SK-N-SH (cell line): ENCODE measurements around the gene ARHGEF11. TPM values are rescaled to one million over a fixed set of nuclear protein-coding genes. Genes with fewer than 3 reads are reported as not detected.

Experiments
- CTCF ChIA-PET: fragments of 300-600, 350-600 bp; formaldehyde crosslinking; extraction: SDS; loops from one replicate; lab custom pipeline; 2021; lab: Yijun Ruan, JAX
- POLR2A ChIA-PET: fragments of 350-600 bp; sonication (Branson Sonifier 250); formaldehyde crosslinking; extraction: SDS; loops from one replicate; lab custom pipeline; 2020; ENCODE audit warnings: antibody characterized with exemption, inconsistent platforms; lab: Yijun Ruan, JAX
- DNase-seq: peaks from one replicate; pipeline ENCODE4 v3.0.0; 2012
- H2AFZ ChIP-seq: fragments of 200-600 bp; sonication (generic); 2 replicates; pipeline ENCODE4 v1.8.1; 2016; ENCODE audit warnings: antibody characterized with exemption, mild to moderate bottlenecking, low read depth
- H3F3A ChIP-seq: fragments of 200-600 bp; sonication (generic); replicated peaks from 2 replicates; pipeline ENCODE3; 2016; ENCODE audit warnings: antibody characterized with exemption, mild to moderate bottlenecking; ENCODE audit not compliant: insufficient read depth
- H3K27ac ChIP-seq, 2 experiments: fragments of 200-500 bp in 1 of 2; fragments of 200-600 bp in 1 of 2; sonication (Bioruptor generic) in 1 of 2; sonication (generic), shearing (Covaris generic) in 1 of 2; 2 replicates each; pipeline versions ENCODE4 v1.5.1 to v1.6.1; 2014 to 2016; ENCODE audit warnings: low read depth in 2 of 2, inconsistent platforms in 1 of 2, low read length in 1 of 2, mild to moderate bottlenecking in 1 of 2, mixed read lengths in 1 of 2
- H3K27me3 ChIP-seq: fragments of 200-600 bp; sonication (generic), shearing (Covaris generic); 2 replicates; pipeline ENCODE4 v1.6.1; 2016; ENCODE audit warnings: mixed run types; ENCODE audit not compliant: insufficient read depth
- H3K36me3 ChIP-seq, 2 experiments: fragments of 200-500 bp in 1 of 2; fragments of 200-600 bp in 1 of 2; sonication (Bioruptor generic) in 1 of 2; sonication (generic) in 1 of 2; replicated peaks in 1 of 2; 2 replicates each; pipeline versions ENCODE3 to v1.5.1; 2014 to 2016; ENCODE audit warnings: low read length in 1 of 2, mild to moderate bottlenecking in 1 of 2; ENCODE audit not compliant: insufficient read depth in 2 of 2, control insufficient read depth in 1 of 2
- H3K4me1 ChIP-seq, 2 experiments: fragments of 200-500 bp in 1 of 2; fragments of 200-600 bp in 1 of 2; sonication (Bioruptor generic) in 1 of 2; sonication (generic), shearing (Covaris generic) in 1 of 2; 2 replicates each; pipeline versions ENCODE4 v1.5.1 to v1.6.1; 2014 to 2016; ENCODE audit warnings: low read depth in 1 of 2, low read length in 1 of 2, mixed run types in 1 of 2; ENCODE audit not compliant: insufficient read depth in 2 of 2, control insufficient read depth in 1 of 2
- H3K4me2 ChIP-seq: fragments of 200-600 bp; sonication (generic), shearing (Covaris generic); 2 replicates; pipeline ENCODE4 v1.6.1; 2017; ENCODE audit warnings: mixed run types
- H3K4me3 ChIP-seq, 2 experiments: fragments of 200-500 bp in 1 of 2; fragments of 200-600 bp in 1 of 2; sonication (Bioruptor generic) in 1 of 2; sonication (generic), shearing (Covaris generic) in 1 of 2; 2 replicates each; pipeline versions ENCODE4 v1.5.1 to v1.8.1; 2014 to 2016; ENCODE audit warnings: low read depth in 2 of 2, inconsistent platforms in 1 of 2, low read length in 1 of 2, mild to moderate bottlenecking in 1 of 2, mixed read lengths in 1 of 2, moderate library complexity in 1 of 2
- H3K79me2 ChIP-seq: fragments of 200-600 bp; sonication (generic); 2 replicates; pipeline ENCODE4 v1.8.1; 2017; ENCODE audit warnings: mild to moderate bottlenecking; ENCODE audit not compliant: insufficient read depth
- H3K9ac ChIP-seq: fragments of 200-600 bp; sonication (generic); 2 replicates; pipeline ENCODE4 v1.6.1; 2017; ENCODE audit warnings: mixed run types
- H3K9me2 ChIP-seq: fragments of 200-600 bp; sonication (generic); 2 replicates; pipeline ENCODE4 v1.6.1; 2017; ENCODE audit warnings: mixed run types
- H3K9me3 ChIP-seq: fragments of 200-600 bp; sonication (generic); 2 replicates; pipeline ENCODE4 v1.6.1; 2017; ENCODE audit warnings: mixed run types, mild to moderate bottlenecking, moderate library complexity
- H4K20me1 ChIP-seq: fragments of 200-600 bp; sonication (generic); 2 replicates; pipeline ENCODE4 v1.6.1; 2017; ENCODE audit warnings: mild to moderate bottlenecking, mixed run types; ENCODE audit not compliant: insufficient read depth
- CTCF ChIP-seq: fragments of 200-600 bp; sonication (generic); IDR thresholded peaks from 2 replicates; pipeline ENCODE4 v1.6.1; 2017; ENCODE audit warnings: antibody characterized with exemption, mild to moderate bottlenecking, moderate library complexity
- EZH2phosphoT487 ChIP-seq: fragments of 200-600 bp; sonication (generic); IDR thresholded peaks from 2 replicates; pipeline ENCODE4 v1.6.1; 2017; ENCODE audit warnings: low read depth, mixed run types, mild to moderate bottlenecking, antibody characterized with exemption, moderate library complexity, borderline replicate concordance
- FOSL2 ChIP-seq: IDR thresholded peaks from 2 replicates; pipeline ENCODE4 v1.4.0; 2012; ENCODE audit warnings: low read depth, mild to moderate bottlenecking, moderate library complexity, borderline replicate concordance
- FOXM1 ChIP-seq: IDR thresholded peaks from 2 replicates; pipeline ENCODE4 v1.4.0; 2012; ENCODE audit warnings: low read depth, mild to moderate bottlenecking
- GABPA ChIP-seq: IDR thresholded peaks from 2 replicates; pipeline ENCODE4 v1.4.0; 2012; ENCODE audit warnings: low read depth, mild to moderate bottlenecking
- IRF3 ChIP-seq: fragments of 150-350 bp; IDR thresholded peaks from 2 replicates; pipeline ENCODE4 v1.6.1; 2016; ENCODE audit warnings: mild to moderate bottlenecking, low read depth, low read length
- JUND ChIP-seq: IDR thresholded peaks from 2 replicates; pipeline ENCODE4 v1.4.0; 2012
- MAX ChIP-seq: IDR thresholded peaks from 2 replicates; pipeline ENCODE4 v1.4.0; 2012; ENCODE audit warnings: low read depth
- MEF2A ChIP-seq: IDR thresholded peaks from 2 replicates; pipeline ENCODE4 v1.4.0; 2012; ENCODE audit warnings: low read depth, borderline replicate concordance
- POLR2AphosphoS5 ChIP-seq: IDR thresholded peaks from 2 replicates; pipeline ENCODE4 v1.6.1; 2012; ENCODE audit warnings: low read depth, low read length
- RAD21 ChIP-seq: IDR thresholded peaks from 2 replicates; pipeline ENCODE4 v1.6.1; 2012; ENCODE audit warnings: mild to moderate bottlenecking, low read length
- RCOR1 ChIP-seq: fragments of 150-350 bp; IDR thresholded peaks from 2 replicates; pipeline ENCODE4 v1.6.1; 2017; ENCODE audit warnings: antibody characterized with exemption, low read length
- RFX5 ChIP-seq: IDR thresholded peaks from 2 replicates; pipeline ENCODE4 v1.6.1; 2012; ENCODE audit warnings: mild to moderate bottlenecking, improper control_type of control experiment, low read length
- RXRA ChIP-seq: IDR thresholded peaks from 2 replicates; pipeline ENCODE4 v1.4.0; 2012; ENCODE audit warnings: low read depth, mild to moderate bottlenecking, borderline replicate concordance
- TAF1 ChIP-seq: IDR thresholded peaks from 2 replicates; pipeline ENCODE4 v1.6.1; 2012; ENCODE audit warnings: low read depth, mild to moderate bottlenecking, low read length, moderate library complexity, borderline replicate concordance
- TCF12 ChIP-seq: IDR thresholded peaks from 2 replicates; pipeline ENCODE4 v1.4.0; 2012
- WGBS: methylation state at CpG from one replicate; pipeline ENCODE4 v1.1.6; 2017; ENCODE audit warnings: low lambda C conversion rate; 5-methylcytosine and 5-hydroxymethylcytosine counted together
- polyA plus RNA-seq, 3 experiments: library from polyadenylated mRNA; depleted of rRNA; stranded (reverse); fragments of >200 nt; gene quantifications; 2 replicates each; pipeline ENCODE4 v1.2.3, GENCODE V29; 2012
- TF ChIP-seq, protein P1 (sequence below): fragments of 150-350 bp; IDR thresholded peaks from 2 replicates; pipeline ENCODE4 v1.6.1; 2017; ENCODE audit warnings: antibody characterized with exemption, low read length, low read depth, borderline replicate concordance

ARHGEF11 gene
- polyA plus RNA-seq, 1 of the 3 experiments (the other 2 are of a cell fraction) = 19.0 TPM

GRCh38 chr1:156942576-156942975 is 103.0 kb downstream of the ARHGEF11 start (continued):
- no peak for TF ChIP-seq GABPA
- TF ChIP-seq, protein P1, sequence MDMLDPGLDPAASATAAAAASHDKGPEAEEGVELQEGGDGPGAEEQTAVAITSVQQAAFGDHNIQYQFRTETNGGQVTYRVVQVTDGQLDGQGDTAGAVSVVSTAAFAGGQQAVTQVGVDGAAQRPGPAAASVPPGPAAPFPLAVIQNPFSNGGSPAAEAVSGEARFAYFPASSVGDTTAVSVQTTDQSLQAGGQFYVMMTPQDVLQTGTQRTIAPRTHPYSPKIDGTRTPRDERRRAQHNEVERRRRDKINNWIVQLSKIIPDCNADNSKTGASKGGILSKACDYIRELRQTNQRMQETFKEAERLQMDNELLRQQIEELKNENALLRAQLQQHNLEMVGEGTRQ = no peak
- no peak for TF ChIP-seq MAX
- TF ChIP-seq TAF1 = no peak
- TF ChIP-seq RCOR1 = no peak

GRCh38 chr1:156942176-156942575 is 103.4 kb downstream of the ARHGEF11 start:
- no peak for DNase-seq
- POLR2A ChIA-PET = no interaction called here

More at GRCh38 chr1:156942176-156942575, 103.4 kb downstream of the ARHGEF11 start:
- CTCF ChIA-PET = interaction anchor here (1.2 to 2.0 kb wide), 2 partner anchors 14 to 314 kb away, joined by 4 to 8 read pairs; no protein-coding TSS in a partner anchor
- H3K4me2 ChIP-seq = no peak overlapping the region
- H3K4me1 ChIP-seq = no peaks in the 10 kb centered on the region
- WGBS = 89% methylated on average over 3 of the region's 3 CpGs
- H3K36me3 ChIP-seq = peaks cover 24 to 84% of the 10 kb centered on the region in 2 experiments
- TF ChIP-seq IRF3 = no peak
- TF ChIP-seq MEF2A = no peak
- TF ChIP-seq JUND = no peak
- TF ChIP-seq POLR2AphosphoS5 = no peak
- no peak for TF ChIP-seq RXRA
- TF ChIP-seq RAD21 = no peak
- no peak for TF ChIP-seq FOSL2
- TF ChIP-seq MAX = no peak
- TF ChIP-seq RCOR1 = no peak
- no peak for TF ChIP-seq CTCF
- TF ChIP-seq EZH2phosphoT487 = no peak
- TF ChIP-seq TCF12 = no peak
- TF ChIP-seq, protein P1 = no peak
- TF ChIP-seq RFX5 = no peak
- no peak for TF ChIP-seq FOXM1
- TF ChIP-seq, all 33 proteins: peak for 0
- no peaks in the 10 kb centered on the region for H3K27me3 ChIP-seq
- no peak overlapping the region for H3K9ac ChIP-seq
- no peaks in the 10 kb centered on the region for H4K20me1 ChIP-seq
- H3K79me2 ChIP-seq = no peaks in the 10 kb centered on the region
- no peak overlapping the region for H3K27ac ChIP-seq
- H3K9me3 ChIP-seq = no peaks in the 10 kb centered on the region
- H3K9me2 ChIP-seq = no peaks in the 10 kb centered on the region
- no peak overlapping the region for H2AFZ ChIP-seq
- H3K4me3 ChIP-seq = no peak overlapping the region
- H3F3A ChIP-seq = no peaks in the 10 kb centered on the region
